Stimulated activated CD8-positive, alpha-beta memory T cell treated with anti-CD3 and anti-CD28 coated beads, Interleukin-12 subunit alpha, Interleukin-12 subunit beta, amount 100 ng/mL, for 1 hour (primary cell): ENCODE results near the gene ARRB1.

Experiments
- DNase-seq: peaks from one replicate; pipeline ENCODE4 v3.0.0-alpha.2; 2020; ENCODE audit warnings: low read depth

ARRB1 gene

DNA sequence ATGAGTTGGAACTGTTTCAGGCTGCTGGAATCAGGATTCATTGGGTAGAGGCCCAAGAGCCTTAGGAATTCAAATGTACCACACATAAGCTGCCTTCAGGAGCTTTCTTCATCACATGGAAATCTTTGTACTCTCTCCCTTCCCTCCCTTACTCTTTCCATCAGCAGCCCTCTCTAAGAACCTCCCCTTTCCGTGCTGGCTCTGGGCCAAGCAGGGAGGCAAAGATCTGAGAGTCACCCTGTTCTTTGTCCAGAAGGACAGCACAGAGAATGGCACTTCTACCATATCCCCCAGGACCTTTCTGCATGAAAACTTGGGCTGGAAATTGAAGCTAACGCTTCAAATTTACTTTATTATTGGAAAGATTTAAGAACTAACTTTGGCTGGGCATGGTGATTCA is 131.6 kb downstream of the ARRB1 start:
- DNase-seq = no peak

DNA sequence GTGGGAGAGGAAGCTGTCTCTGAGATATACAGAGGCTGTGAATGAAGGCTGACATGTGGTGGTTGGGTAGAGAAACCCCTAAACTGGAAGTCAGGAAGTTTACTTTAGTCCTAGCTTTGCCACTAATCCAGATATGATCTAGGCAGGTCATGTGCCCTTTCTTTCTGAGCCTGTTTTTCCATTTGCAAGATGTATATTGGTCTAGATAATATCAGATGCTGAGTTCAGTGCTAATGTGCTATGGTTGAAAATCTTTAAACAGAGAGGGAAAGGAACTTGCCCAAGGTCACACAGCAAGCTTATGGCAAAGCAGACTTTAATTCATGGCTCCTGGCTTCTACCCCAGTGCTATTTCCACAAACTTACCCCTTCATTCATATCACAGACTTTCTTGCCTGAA is 136.6 kb downstream of the ARRB1 start:
- no peak for DNase-seq

GRCh38 chr11:75214411-75214821 is 137.0 kb downstream of the ARRB1 start:
- peak; percentile 56 for DNase-seq
